Fibroblast of lung (primary cell): ENCODE data around the gene DPY19L1. TPM values are rescaled to one million over a fixed set of nuclear protein-coding genes. Genes with fewer than 3 reads are reported as not detected.
A peak's percentile ranks its signal among the peaks of the same experiment; 100 is the strongest.

Source experiments
- DNase-seq, 2 donors: peaks; one replicate each; pipeline versions ENCODE4 v3.0.0 to v3.0.0-alpha.2; 2010; ENCODE audit warnings: low read depth in 2 of 2
- H2AFZ ChIP-seq: 2 replicates; pipeline ENCODE4 v1.5.1; 2012; ENCODE audit warnings: low read length, control low read depth, inconsistent platforms
- H3K27ac ChIP-seq: 2 replicates; pipeline ENCODE4 v1.5.1; 2011; ENCODE audit warnings: low read length, control low read depth; ENCODE audit not compliant: insufficient read depth
- H3K27me3 ChIP-seq: 2 replicates; pipeline ENCODE4 v1.5.1; 2011; ENCODE audit warnings: mild to moderate bottlenecking, low read length; ENCODE audit not compliant: control insufficient read depth, insufficient read depth
- H3K36me3 ChIP-seq: 2 replicates; pipeline ENCODE4 v1.5.1; 2011; ENCODE audit warnings: low read length; ENCODE audit not compliant: control insufficient read depth, insufficient read depth
- H3K4me1 ChIP-seq: 2 replicates; pipeline ENCODE4 v1.5.1; 2011; ENCODE audit warnings: low read length; ENCODE audit not compliant: control insufficient read depth, insufficient read depth; ENCODE audit errors: extremely low read depth
- H3K4me2 ChIP-seq: 2 replicates; pipeline ENCODE4 v1.5.1; 2011; ENCODE audit warnings: low read length, control low read depth; ENCODE audit not compliant: insufficient read depth; ENCODE audit errors: extremely low read depth
- H3K4me3 ChIP-seq, 4 experiments: fragments of 200-600 bp in 1 of 4; sonication (generic) in 1 of 4; replicated peaks in 1 of 4; 2 replicates each; pipeline ENCODE4 v1.5.1; 2011 to 2016; ENCODE audit warnings: low read length in 4 of 4, low read depth in 3 of 4, mild to moderate bottlenecking in 3 of 4, control low read depth in 2 of 4, inconsistent platforms in 1 of 4, mixed read lengths in 1 of 4; ENCODE audit not compliant: insufficient read depth in 1 of 4; ENCODE audit errors: control extremely low read depth in 1 of 4
- H3K79me2 ChIP-seq: 2 replicates; pipeline ENCODE4 v1.5.1; 2012; ENCODE audit warnings: mild to moderate bottlenecking, low read length, inconsistent platforms; ENCODE audit not compliant: control insufficient read depth, insufficient read depth
- H3K9ac ChIP-seq: 2 replicates; pipeline ENCODE4 v1.5.1; 2011; ENCODE audit warnings: mild to moderate bottlenecking, low read length, control low read depth; ENCODE audit not compliant: insufficient read depth
- H3K9me3 ChIP-seq: 2 replicates; pipeline ENCODE4 v1.5.1; 2012; ENCODE audit warnings: low read depth, low read length; ENCODE audit not compliant: control insufficient read depth, insufficient read depth
- H4K20me1 ChIP-seq: 2 replicates; pipeline ENCODE4 v1.5.1; 2011; ENCODE audit warnings: low read length; ENCODE audit not compliant: control insufficient read depth, insufficient read depth; ENCODE audit errors: extremely low read depth
- EZH2 ChIP-seq: IDR thresholded peaks from 2 replicates; pipeline ENCODE4 v1.5.1; 2012; ENCODE audit warnings: low read length, control low read depth, mild to moderate bottlenecking; ENCODE audit errors: missing control alignments
- polyA plus RNA-seq, 2 donors: library from polyadenylated mRNA; depleted of rRNA in 1 of 2; stranded (reverse) in 1 of 2; unstranded in 1 of 2; fragments of >200 nt; gene quantifications; 2 replicates each; pipeline ENCODE4 v1.2.1, GENCODE V29; 2011 to 2012; ENCODE audit warnings: missing spikeins in 1 of 2
- total RNA-seq: library from RNA; depleted of rRNA; stranded (reverse); fragments of >200 nt; gene quantifications from 2 replicates; pipeline ENCODE4 v1.2.1, GENCODE V29; 2014
- TF ChIP-seq, protein P1 (sequence below), 2 donors: IDR thresholded peaks in 1 of 2; conservative IDR thresholded peaks in 1 of 2; 1 replicate in 1 of 2; 2 replicates in 1 of 2; pipeline ENCODE4 v1.5.1; 2011 to 2012; ENCODE audit warnings: low read length in 2 of 2, control low read depth in 1 of 2, inconsistent platforms in 1 of 2, low read depth in 1 of 2, mild to moderate bottlenecking in 1 of 2

DPY19L1 gene
- total and polyA plus RNA-seq, 2 donors (not counting 1 experiment from before 2014, with no cell fraction given), result 30.1 to 31.8 TPM

- Histone ChIP-seq H3K27ac (no peak overlapping the region), H3K9me3 (no peaks in the 10 kb centered on the region), H3K4me1 (no peaks in the 10 kb centered on the region), H2AFZ (no peak overlapping the region), H3K27me3 (no peaks in the 10 kb centered on the region), H4K20me1 (no peaks in the 10 kb centered on the region), H3K79me2 (no peaks in the 10 kb centered on the region), H3K4me2 (no peak overlapping the region), H3K36me3 (no peaks in the 10 kb centered on the region), H3K4me3 (no peak overlapping the region), H3K9ac (no peak overlapping the region)
- no peak for TF ChIP-seq EZH2
- TF ChIP-seq, protein P1, sequence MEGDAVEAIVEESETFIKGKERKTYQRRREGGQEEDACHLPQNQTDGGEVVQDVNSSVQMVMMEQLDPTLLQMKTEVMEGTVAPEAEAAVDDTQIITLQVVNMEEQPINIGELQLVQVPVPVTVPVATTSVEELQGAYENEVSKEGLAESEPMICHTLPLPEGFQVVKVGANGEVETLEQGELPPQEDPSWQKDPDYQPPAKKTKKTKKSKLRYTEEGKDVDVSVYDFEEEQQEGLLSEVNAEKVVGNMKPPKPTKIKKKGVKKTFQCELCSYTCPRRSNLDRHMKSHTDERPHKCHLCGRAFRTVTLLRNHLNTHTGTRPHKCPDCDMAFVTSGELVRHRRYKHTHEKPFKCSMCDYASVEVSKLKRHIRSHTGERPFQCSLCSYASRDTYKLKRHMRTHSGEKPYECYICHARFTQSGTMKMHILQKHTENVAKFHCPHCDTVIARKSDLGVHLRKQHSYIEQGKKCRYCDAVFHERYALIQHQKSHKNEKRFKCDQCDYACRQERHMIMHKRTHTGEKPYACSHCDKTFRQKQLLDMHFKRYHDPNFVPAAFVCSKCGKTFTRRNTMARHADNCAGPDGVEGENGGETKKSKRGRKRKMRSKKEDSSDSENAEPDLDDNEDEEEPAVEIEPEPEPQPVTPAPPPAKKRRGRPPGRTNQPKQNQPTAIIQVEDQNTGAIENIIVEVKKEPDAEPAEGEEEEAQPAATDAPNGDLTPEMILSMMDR (conservative IDR thresholded peaks at IDR 0.05 in 1 of 2, IDR thresholded peaks at IDR 0.05 in 1 of 2; ENCODE audit: low read depth in 1 of 2, low read length in 2 of 2), result no peak
- no peak for DNase-seq
Observed at GRCh38 chr7:35012160-35012559, 25.1 kb downstream of the DPY19L1 start.

GRCh38 chr7:35011085-35011484 is 26.2 kb downstream of the DPY19L1 start:
- Histone ChIP-seq H3K4me1 (no peaks in the 10 kb centered on the region), H3K36me3 (no peaks in the 10 kb centered on the region), H3K27me3 (no peaks in the 10 kb centered on the region)

GRCh38 chr7:35007768-35008167 is 29.5 kb downstream of the DPY19L1 start:
- Histone ChIP-seq H3K79me2 (no peaks in the 10 kb centered on the region), H3K36me3 (no peaks in the 10 kb centered on the region), H3K9me3 (no peaks in the 10 kb centered on the region), H3K27ac (no peak overlapping the region), H3K27me3 (no peaks in the 10 kb centered on the region), H2AFZ (no peak overlapping the region), H4K20me1 (no peaks in the 10 kb centered on the region), H3K4me3 (no peak overlapping the region), H3K4me1 (peaks cover 5% of the 10 kb centered on the region), H3K9ac (no peak overlapping the region), H3K4me2 (no peak overlapping the region)
- TF ChIP-seq EZH2, result no peak
- TF ChIP-seq, protein P1 (conservative IDR thresholded peaks at IDR 0.05 in 1 of 2, IDR thresholded peaks at IDR 0.05 in 1 of 2; ENCODE audit: low read depth in 1 of 2, low read length in 2 of 2), result no peak
- peak in 1 of 2 donors; percentile 68 for DNase-seq

More at GRCh38 chr7:35011085-35011484, 26.2 kb downstream of the DPY19L1 start:
- Histone ChIP-seq H4K20me1 (no peaks in the 10 kb centered on the region), H3K9ac (no peak overlapping the region), H3K27ac (no peak overlapping the region), H3K79me2 (no peaks in the 10 kb centered on the region), H3K4me2 (no peak overlapping the region), H3K4me3 (no peak overlapping the region), H2AFZ (no peak overlapping the region), H3K9me3 (no peaks in the 10 kb centered on the region)
- TF ChIP-seq EZH2, result no peak
- TF ChIP-seq, protein P1 (conservative IDR thresholded peaks at IDR 0.05 in 1 of 2, IDR thresholded peaks at IDR 0.05 in 1 of 2; ENCODE audit: low read depth in 1 of 2, low read length in 2 of 2), result no peak
- DNase-seq, result no peak
